ENCODE data around the gene ZNF740.

DNA sequence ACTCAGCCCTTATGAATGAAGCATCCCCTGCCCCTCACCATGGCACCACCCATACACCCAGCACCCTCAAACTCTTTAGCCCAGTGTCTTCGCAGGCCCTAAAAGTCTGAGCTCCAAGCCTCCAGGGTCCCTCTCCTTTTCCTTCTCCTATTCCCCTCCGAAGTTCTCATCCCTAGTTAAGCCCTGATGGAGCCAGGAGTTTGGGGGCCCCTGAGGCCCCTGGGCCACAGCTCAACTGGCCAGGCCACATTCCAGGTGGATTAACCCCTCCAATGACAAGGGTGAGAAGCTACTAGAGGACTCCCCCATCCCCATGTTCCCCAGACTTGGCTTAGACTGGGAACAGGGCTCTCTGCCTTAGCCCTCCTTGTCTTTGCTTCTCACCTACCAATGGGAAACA lies 48.9 kb downstream of the ZNF740 start:
- TF ChIP-seq RAD21 (IDR thresholded peaks at IDR 0.05; ENCODE audit: low read depth) (no peak), EP300 (IDR thresholded peaks at IDR 0.05; ENCODE audit: borderline replicate concordance) (no peak), MAX (IDR thresholded peaks at IDR 0.05) (no peak)

Data from Ishikawa (cell line).